Activated naive CD8-positive, alpha-beta T cell treated with anti-CD3 and anti-CD28 coated beads, Interleukin-2, amount 50 U/mL, for 24 hours (primary cell): Measurements from ENCODE around the gene DZIP1.

Experiments used
- ATAC-seq: fragments of 150-1000 bp; cut with Tn5 transposase; one replicate; pipeline ENCODE4 v1.10.0; 2021
- DNase-seq: peaks from one replicate; pipeline ENCODE4 v3.0.0; 2021
- H3K27ac Mint-ChIP-seq: one replicate; pipeline ENCODE4 v1.8.0; 2021; ENCODE audit warnings: mild to moderate bottlenecking, mixed read lengths
- H3K27me3 Mint-ChIP-seq: one replicate; pipeline ENCODE4 v1.8.0; 2021; ENCODE audit warnings: mixed read lengths
- H3K36me3 Mint-ChIP-seq: one replicate; pipeline ENCODE4 v1.8.0; 2021; ENCODE audit warnings: low read depth, mixed read lengths
- H3K4me1 Mint-ChIP-seq: one replicate; pipeline ENCODE4 v1.8.0; 2021; ENCODE audit warnings: mixed read lengths
- H3K4me3 Mint-ChIP-seq: one replicate; pipeline ENCODE4 v1.8.0; 2021; ENCODE audit warnings: mild to moderate bottlenecking, moderate library complexity, mixed read lengths
- H3K9me3 Mint-ChIP-seq: one replicate; pipeline ENCODE4 v1.8.0; 2021; ENCODE audit warnings: mixed read lengths

The DZIP1 gene

DNA sequence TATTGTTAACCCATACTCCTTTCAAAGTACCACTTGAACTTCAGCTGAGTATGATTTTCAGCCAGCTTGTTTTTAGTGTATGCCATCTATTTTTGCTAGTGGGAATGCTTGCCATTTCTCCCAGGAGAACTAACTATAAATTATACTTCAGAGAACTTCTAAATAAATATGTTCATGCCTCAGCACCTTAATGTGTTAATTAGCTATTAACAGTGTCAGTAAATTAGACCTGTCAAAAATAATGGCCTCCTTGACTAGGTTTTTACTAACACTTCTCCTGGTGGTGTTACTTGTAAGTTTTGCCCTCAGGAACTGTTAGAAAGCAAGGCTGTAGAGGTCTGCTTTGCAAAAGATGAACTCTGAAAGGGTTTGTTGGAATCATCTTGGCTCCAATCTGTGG is 87.5 kb downstream of the DZIP1 start:
- no peak overlapping the region for H3K4me3 Mint-ChIP-seq
- peaks cover 5% of the 10 kb centered on the region for H3K4me1 Mint-ChIP-seq
- no peak overlapping the region for H3K27ac Mint-ChIP-seq
- no peaks in the 10 kb centered on the region for H3K9me3 Mint-ChIP-seq
- DNase-seq (no peak), ATAC-seq (no peak)
- no peaks in the 10 kb centered on the region for H3K36me3 Mint-ChIP-seq
- peaks cover 40% of the 10 kb centered on the region for H3K27me3 Mint-ChIP-seq

DNA sequence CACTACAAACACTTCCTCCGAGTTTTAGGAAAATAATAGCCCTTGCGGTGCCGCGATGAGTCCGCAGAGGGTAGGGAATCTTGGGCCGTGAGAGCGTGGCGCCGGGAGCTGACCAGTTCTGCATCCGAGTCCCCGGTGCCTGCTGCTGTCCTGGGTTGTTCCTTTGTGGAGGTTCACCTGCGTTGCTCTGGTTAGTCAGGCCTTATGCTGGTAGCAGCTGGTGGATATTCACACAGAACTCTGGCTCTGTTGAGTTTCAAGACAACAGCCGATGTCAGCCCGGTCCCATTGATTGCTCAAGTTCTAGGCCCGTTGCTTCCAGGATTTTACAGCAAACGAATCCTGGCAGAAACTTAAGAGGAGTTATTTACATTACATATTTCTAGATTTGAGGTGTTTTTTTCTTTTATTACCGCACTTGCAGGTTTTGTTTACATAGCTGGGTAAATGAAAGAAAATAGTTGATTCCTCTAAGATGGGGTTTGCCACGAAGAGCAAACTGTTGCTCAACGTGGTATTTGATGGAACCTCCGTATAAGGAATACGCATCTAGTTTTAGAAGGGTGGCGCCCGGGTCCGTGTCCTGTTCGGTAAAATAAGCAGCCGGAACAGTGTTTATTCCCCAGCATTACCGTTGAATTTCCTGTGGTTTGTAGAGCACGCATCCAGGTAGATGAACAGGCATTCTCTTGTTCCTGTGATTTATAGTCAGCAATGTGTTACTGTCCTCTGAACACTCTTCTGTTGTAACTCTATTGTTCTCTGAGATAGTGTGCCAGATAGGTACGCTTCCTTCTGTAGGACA is 90.7 kb downstream of the DZIP1 start:
- H3K4me1 Mint-ChIP-seq = peaks cover 5% of the 10 kb centered on the region
- H3K27me3 Mint-ChIP-seq = peaks cover 61% of the 10 kb centered on the region
- no peak overlapping the region for H3K27ac Mint-ChIP-seq
- peak overlapping the region; percentile 29 for H3K4me3 Mint-ChIP-seq
- DNase-seq (no peak), ATAC-seq (no peak)
- no peaks in the 10 kb centered on the region for H3K36me3 Mint-ChIP-seq
- H3K9me3 Mint-ChIP-seq = no peaks in the 10 kb centered on the region

DNA sequence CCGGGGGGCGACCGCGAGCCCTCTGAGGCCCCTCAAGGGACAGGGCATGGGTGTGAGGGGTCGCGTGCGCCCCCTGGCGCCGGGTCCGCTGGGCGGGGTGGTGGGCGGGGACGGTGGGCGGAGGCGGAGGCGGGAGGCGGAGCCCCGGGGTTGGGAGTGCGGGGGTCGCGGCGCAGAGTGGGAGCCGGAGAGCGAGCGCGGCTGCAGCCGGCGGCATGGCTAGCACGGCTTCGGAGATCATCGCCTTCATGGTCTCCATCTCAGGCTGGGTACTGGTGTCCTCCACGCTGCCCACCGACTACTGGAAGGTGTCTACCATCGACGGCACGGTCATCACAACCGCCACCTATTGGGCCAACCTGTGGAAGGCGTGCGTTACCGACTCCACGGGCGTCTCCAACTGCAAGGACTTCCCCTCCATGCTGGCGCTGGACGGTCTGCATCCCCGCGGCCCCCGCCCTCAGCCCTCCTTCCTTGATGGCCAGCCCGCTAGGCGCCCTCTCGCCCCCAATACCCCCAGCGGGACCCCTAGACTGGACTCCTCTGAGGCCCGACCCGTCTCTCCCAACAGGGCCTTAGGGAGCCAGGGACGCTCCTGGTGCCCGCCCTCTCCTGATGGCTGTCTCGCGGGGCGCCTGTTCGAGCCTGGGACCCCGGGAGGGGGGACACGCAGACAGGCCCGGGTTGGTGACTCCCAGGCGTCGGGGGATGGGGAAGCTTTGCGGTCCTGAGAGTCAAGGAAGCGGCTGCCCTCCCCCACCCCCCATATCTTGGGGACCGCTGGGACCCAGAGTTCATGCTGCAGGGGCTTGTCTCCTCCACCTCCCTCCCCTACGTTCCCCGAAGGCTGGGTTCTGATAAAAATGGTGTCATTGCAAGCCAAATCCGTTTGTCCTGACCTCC is 91.7 kb downstream of the DZIP1 start, which contains the start of gene CLDN10:
Gene CLDN10 (plus strand): TSS at position 182 of the 903 bp plus-strand sequence. CDS start 34 bp downstream, at position 216.
- Mint-ChIP-seq H3K4me3 (peak within 1 kb of the TSS; percentile 29), H3K27me3 (peaks cover 61% of the 10 kb centered on the region), H3K36me3 (no peaks in the 10 kb centered on the region), H3K4me1 (peaks cover 5% of the 10 kb centered on the region), H3K9me3 (no peaks in the 10 kb centered on the region), H3K27ac (no peak within 1 kb of the TSS)
- peak; percentile 36 for ATAC-seq
- DNase-seq = peak; percentile 6

DNA sequence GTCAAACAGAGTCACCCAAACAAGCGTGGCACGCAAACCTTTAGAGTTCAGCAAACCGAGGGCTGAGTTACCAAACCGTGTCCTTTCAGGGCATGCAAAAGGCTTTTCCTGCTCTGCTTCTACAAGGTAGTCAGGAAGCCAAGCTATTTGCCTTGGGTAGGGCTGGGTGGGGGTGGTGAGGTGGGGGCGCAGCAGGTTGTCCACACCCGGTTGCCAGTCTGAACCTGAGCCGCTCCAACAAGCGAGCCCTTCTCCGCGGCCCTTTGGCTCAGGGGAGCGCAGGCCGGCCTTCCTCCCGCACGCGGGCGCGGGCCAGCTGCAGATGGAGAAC is 92.3 kb downstream of the DZIP1 start:
- ATAC-seq = peak; percentile 38
- no peak overlapping the region for H3K4me3 Mint-ChIP-seq
- no peaks in the 10 kb centered on the region for H3K9me3 Mint-ChIP-seq
- H3K36me3 Mint-ChIP-seq = no peaks in the 10 kb centered on the region
- peaks cover 5% of the 10 kb centered on the region for H3K4me1 Mint-ChIP-seq
- no peak overlapping the region for H3K27ac Mint-ChIP-seq
- H3K27me3 Mint-ChIP-seq = peaks cover 61% of the 10 kb centered on the region
- DNase-seq = no peak

DNA sequence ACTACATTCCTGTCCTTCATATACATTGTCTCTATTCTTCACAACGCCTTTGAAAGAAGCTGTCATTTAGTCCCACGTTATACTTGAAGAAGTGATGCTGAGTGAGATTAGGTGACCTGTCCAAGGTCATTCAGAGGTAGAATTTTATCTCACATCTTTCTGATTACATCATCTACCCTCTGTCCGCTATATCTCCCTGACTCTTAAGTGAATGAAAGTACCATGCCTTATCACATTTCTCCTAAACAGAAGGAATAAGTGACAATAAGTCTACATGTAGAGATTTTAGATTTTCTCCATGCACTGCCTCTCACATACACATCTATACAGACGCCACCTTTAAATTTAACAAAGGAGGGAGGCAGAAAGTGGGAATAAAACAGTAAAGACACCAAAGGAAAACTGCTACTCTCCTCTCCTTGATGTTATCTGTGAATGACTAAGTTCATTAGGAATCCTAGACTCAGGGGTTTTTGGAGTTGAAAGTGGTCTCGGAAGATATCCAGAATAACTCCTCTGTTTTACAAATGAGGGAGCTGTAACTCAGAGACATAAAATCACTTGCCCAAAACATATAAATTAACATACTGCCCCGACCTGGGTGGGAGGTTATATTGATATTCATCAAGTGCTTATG is 96.9 kb downstream of the DZIP1 start:
- DNase-seq (no peak), ATAC-seq (no peak)
- Mint-ChIP-seq H3K4me1 (no peaks in the 10 kb centered on the region), H3K4me3 (no peak overlapping the region), H3K27ac (no peak overlapping the region), H3K9me3 (no peaks in the 10 kb centered on the region), H3K27me3 (peaks cover 31% of the 10 kb centered on the region), H3K36me3 (no peaks in the 10 kb centered on the region)

DNA sequence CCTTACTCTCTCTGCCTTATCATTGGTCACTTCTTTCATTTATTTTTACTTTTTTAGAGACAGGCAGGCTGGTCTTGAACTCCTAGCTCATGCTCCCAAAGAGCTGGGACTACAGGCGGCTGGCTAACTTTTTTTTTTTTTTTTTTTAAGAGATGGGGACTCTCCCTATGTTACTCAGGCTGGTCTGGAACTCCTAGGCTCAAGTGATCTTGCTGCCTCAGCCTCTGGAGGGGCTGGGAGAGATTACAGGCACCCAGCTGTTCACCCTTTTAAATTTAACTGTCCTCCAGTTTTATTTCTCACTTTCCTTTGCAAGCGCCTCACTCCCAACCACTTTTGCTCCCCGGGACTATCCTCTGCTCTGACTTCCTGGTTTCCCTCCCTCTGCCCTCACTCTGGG is 97.6 kb downstream of the DZIP1 start:
- H3K27me3 Mint-ChIP-seq = peaks cover 28% of the 10 kb centered on the region
- ATAC-seq = no peak
- no peaks in the 10 kb centered on the region for H3K9me3 Mint-ChIP-seq
- no peak overlapping the region for H3K27ac Mint-ChIP-seq
- H3K4me1 Mint-ChIP-seq = no peaks in the 10 kb centered on the region
- H3K4me3 Mint-ChIP-seq = no peak overlapping the region
- DNase-seq = no peak
- no peaks in the 10 kb centered on the region for H3K36me3 Mint-ChIP-seq

DNA sequence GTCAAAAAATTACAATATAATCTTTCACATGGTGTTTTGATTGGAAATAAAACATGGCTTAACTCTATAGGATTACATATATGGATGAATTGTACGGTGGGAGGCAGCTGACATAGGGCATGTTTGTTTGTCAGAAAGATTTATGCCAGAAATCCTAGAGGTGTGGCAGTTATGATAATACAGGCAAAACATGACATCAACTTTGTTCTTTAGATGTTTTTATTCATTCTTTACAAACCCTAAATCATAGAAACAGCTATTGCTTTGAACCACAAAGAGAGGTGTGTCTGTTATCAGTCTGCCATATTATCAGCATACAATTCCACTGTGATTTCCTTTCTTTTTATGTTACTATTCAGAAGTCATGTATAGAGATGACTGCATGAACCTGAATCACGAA is 100.2 kb downstream of the DZIP1 start:
- peaks cover 11% of the 10 kb centered on the region for H3K27me3 Mint-ChIP-seq
- H3K9me3 Mint-ChIP-seq = no peaks in the 10 kb centered on the region
- H3K27ac Mint-ChIP-seq = no peak overlapping the region

DNA sequence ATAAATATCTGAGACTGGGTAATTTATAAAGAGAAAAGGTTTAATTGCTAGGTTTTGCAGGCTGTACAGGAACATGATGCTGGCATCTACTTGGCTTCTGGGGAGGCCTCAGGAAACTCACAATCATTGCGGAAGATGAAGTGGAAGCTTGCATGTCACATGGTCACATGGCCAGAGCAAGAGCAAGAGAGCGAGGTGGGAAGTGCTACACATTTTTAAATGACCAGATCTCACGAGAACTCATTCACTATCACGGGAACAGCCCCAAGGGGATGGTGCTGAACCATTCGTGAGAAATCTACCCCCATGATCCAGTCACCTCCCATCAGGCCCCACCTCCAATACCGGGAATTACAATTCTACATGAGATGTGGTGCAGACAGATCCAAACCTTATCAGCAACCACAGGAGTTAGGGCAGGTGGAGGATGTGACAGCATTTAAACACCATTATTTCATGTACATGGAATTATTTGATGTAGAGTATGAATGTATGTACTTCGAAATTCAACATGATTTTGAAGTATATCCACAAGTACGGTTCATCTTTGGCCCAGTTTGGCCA is 102.5 kb downstream of the DZIP1 start:
- no peaks in the 10 kb centered on the region for H3K4me1 Mint-ChIP-seq
- DNase-seq (no peak), ATAC-seq (no peak)
- H3K9me3 Mint-ChIP-seq = no peaks in the 10 kb centered on the region
- H3K4me3 Mint-ChIP-seq = no peak overlapping the region
- H3K27me3 Mint-ChIP-seq = peaks cover 8% of the 10 kb centered on the region
- H3K36me3 Mint-ChIP-seq = no peaks in the 10 kb centered on the region
- no peak overlapping the region for H3K27ac Mint-ChIP-seq

More for the DNA sequence above, 100.2 kb downstream of the DZIP1 start:
- ATAC-seq (no peak), DNase-seq (no peak)
- Mint-ChIP-seq H3K4me3 (no peak overlapping the region), H3K4me1 (no peaks in the 10 kb centered on the region), H3K36me3 (no peaks in the 10 kb centered on the region)

DNA sequence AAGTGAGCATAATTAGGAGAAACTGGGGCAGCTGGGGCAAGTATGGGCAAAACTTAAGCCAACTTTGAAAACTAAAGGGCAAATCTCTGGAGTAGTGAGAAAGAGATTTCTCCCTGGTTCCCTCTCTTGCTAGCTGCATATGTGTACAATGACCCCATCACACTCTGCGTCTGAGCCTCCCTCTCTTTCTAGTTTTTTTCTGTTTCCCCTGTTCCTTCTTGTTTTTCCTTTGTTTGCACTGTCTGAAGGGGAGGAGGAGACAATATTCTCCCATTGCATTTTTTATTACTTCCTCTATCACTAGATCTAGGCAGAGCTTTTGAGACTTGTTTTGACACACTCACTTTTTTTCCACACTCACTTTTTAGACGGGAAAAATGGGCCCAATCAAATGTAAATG is 103.2 kb downstream of the DZIP1 start:
- no peaks in the 10 kb centered on the region for H3K9me3 Mint-ChIP-seq
- no peak for ATAC-seq

DNA sequence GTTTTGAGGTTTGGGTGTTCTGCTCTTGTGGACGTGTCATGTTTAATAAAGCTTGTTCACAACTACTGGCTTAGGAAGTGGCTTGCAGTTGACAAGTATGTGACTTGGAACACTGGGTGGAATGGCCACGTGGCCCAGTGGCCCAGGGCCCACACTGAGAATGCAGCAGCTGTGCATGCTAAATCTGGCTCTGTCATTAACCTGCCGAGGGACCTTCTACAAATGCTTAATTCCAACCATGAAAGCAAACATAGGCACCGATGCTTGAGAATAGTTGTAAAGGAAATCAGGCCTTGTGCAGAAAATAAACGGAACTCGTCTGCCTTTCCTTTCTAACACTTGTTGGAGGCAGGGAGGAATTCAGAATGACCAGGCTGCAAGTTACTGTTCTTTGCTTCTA is 103.6 kb downstream of the DZIP1 start:
- DNase-seq (no peak), ATAC-seq (no peak)
- Mint-ChIP-seq H3K4me3 (no peak overlapping the region), H3K4me1 (peaks cover 1% of the 10 kb centered on the region), H3K27me3 (peaks cover 12% of the 10 kb centered on the region), H3K27ac (no peak overlapping the region), H3K9me3 (no peaks in the 10 kb centered on the region), H3K36me3 (no peaks in the 10 kb centered on the region)

More for the DNA sequence above, 103.2 kb downstream of the DZIP1 start:
- Mint-ChIP-seq H3K4me1 (peaks cover 1% of the 10 kb centered on the region), H3K27me3 (peaks cover 11% of the 10 kb centered on the region), H3K27ac (no peak overlapping the region), H3K4me3 (no peak overlapping the region), H3K36me3 (no peaks in the 10 kb centered on the region)
- no peak for DNase-seq

DNA sequence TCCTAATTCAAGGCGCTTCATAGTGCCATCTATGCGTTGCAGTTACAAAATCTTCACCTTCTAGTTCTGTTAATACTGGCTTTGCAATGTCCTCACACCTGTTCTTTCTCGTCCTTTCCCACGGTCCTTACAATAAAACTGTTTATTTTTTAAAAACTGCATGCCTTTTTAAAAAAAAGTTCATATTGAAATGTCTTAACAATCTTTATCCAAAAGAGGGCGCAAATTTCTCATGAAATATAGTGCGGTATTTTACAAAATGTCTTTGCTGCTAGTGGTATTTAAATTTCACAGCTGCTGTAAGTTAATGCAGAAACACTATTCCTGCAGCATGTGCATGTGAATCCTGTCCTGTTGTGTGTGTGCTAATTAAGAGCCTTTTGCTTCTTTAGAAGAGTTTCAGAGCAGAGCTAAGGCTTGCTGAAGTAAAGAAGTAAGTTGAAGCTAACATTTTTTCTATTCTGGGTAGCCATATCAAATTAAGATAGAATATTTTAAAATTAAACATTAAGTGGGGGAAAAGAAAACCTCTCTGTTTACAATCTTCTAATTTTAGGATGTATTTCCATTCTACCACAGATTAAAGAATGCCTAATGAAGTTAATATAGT is 107.8 kb downstream of the DZIP1 start:
- ATAC-seq (no peak), DNase-seq (no peak)
- Mint-ChIP-seq H3K27me3 (peaks cover 22% of the 10 kb centered on the region), H3K27ac (no peak overlapping the region), H3K36me3 (no peaks in the 10 kb centered on the region), H3K4me3 (no peak overlapping the region), H3K4me1 (peaks cover 10% of the 10 kb centered on the region), H3K9me3 (no peaks in the 10 kb centered on the region)

DNA sequence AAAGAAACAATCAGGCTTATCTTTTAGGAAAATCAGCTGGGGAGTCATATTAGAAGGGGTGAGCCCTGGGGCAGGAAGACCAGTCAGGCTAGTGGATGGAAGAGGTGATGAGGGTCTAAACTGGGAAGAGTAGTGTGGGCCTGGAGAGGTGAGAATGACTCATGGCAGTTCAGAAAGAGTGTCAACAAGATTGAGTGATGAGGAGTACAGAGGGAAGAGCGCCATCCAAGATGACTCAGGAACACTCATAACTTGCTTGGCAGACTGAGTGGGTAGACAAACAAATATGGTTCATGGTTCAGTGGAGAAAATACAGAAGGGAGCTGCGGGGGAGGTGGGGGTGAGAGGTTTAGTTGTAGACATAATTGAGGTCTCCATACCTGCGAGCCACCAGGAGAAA is 109.3 kb downstream of the DZIP1 start:
- Mint-ChIP-seq H3K4me3 (no peak overlapping the region), H3K36me3 (no peaks in the 10 kb centered on the region), H3K4me1 (peaks cover 10% of the 10 kb centered on the region), H3K9me3 (no peaks in the 10 kb centered on the region), H3K27ac (no peak overlapping the region), H3K27me3 (peaks cover 22% of the 10 kb centered on the region)
- ATAC-seq (peak; percentile 97), DNase-seq (no peak)

DNA sequence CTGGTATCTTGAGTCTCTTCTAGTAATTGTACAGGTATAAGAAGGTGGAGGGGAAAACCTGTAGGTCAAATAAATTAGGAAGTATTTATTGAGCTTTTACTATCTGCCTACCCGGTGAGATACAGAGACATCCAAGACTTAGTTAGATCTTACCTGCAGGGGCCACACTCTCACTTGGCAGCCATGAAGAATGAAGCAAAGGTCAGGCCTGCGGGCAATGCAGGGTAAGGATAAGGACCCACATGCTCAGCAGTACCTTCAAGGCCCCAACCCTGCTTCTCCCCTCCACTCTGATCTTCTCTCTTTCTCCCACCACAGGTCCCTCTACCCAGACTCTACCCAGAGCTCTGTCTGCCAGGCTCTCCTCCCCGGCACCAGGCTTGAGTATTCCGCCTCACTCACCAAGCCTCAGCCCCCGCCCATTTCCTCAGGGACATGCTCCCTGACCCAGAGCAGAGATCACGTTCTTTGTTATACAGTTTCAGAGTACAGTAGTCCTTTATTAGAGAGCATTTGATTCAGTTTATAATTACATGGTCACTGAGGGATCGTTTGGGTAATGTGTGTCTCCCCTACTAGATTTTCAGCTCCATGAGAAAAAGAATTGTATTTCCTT is 110.9 kb downstream of the DZIP1 start:
- Mint-ChIP-seq H3K4me1 (peaks cover 10% of the 10 kb centered on the region), H3K27me3 (peaks cover 26% of the 10 kb centered on the region), H3K4me3 (no peak overlapping the region), H3K36me3 (no peaks in the 10 kb centered on the region), H3K9me3 (no peaks in the 10 kb centered on the region), H3K27ac (no peak overlapping the region)
- ATAC-seq = no peak
- no peak for DNase-seq

DNA sequence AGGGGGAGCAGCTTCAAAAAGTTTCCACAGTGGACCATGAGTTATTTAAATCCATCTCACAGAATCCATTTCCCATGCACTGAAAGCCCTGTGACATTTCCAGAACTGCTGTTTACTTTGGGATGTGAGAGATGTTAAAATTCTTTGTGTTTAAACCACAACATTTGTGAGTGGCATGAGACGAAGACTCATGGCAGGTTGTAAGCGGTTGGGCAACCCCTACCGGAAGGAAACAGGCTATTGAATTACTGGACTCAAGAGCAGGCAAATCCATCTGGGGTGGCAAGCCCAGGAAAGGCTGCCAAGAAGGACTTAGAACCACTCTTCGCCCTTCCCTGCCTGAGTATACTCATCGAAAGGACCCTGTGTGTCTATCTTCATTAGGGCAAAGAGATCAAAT is 114.3 kb downstream of the DZIP1 start:
- Mint-ChIP-seq H3K4me3 (no peak overlapping the region), H3K27me3 (peaks cover 20% of the 10 kb centered on the region), H3K4me1 (peaks cover 3% of the 10 kb centered on the region)

More for the DNA sequence above, 114.3 kb downstream of the DZIP1 start:
- no peaks in the 10 kb centered on the region for H3K36me3 Mint-ChIP-seq
- H3K9me3 Mint-ChIP-seq = peaks cover 7% of the 10 kb centered on the region
- DNase-seq (no peak), ATAC-seq (no peak)
- H3K27ac Mint-ChIP-seq = no peak overlapping the region
